IMR-90 (cell line): Measurements from ENCODE around the gene RPP40.

Experiments used
- CEBPB ChIP-seq: IDR thresholded peaks from 2 replicates; pipeline ENCODE4 v1.6.1; 2012; ENCODE audit warnings: low read depth, low read length, improper control_type of control experiment
- CHD1 ChIP-seq: IDR thresholded peaks from 2 replicates; pipeline ENCODE4 v1.6.1; 2012; ENCODE audit warnings: low read depth, low read length, improper control_type of control experiment
- MAFK ChIP-seq: IDR thresholded peaks from 2 replicates; pipeline ENCODE4 v1.6.1; 2012; ENCODE audit warnings: low read depth, low read length, improper control_type of control experiment
- MXI1 ChIP-seq: IDR thresholded peaks from 2 replicates; pipeline ENCODE4 v1.6.1; 2012; ENCODE audit warnings: low read depth, mild to moderate bottlenecking, low read length, moderate library complexity, borderline replicate concordance
- POLR2A ChIP-seq: IDR thresholded peaks from 2 replicates; pipeline ENCODE4 v1.6.1; 2012; ENCODE audit warnings: mild to moderate bottlenecking, low read depth, low read length
- RFX5 ChIP-seq: IDR thresholded peaks from 2 replicates; pipeline ENCODE4 v1.8.0; 2012; ENCODE audit warnings: low read depth, mild to moderate bottlenecking, low read length, moderate library complexity
- TF ChIP-seq, protein P1 (sequence below): conservative IDR thresholded peaks from 2 replicates; pipeline ENCODE4 v1.5.1; 2012; ENCODE audit warnings: mild to moderate bottlenecking, low read depth, low read length, improper control_type of control experiment
- TF ChIP-seq, protein P2 (sequence below): fragments of 150-350 bp; IDR thresholded peaks from 2 replicates; pipeline ENCODE4 v1.6.1; 2016; ENCODE audit warnings: low read depth, mild to moderate bottlenecking, low read length, moderate library complexity, borderline replicate concordance

DNA sequence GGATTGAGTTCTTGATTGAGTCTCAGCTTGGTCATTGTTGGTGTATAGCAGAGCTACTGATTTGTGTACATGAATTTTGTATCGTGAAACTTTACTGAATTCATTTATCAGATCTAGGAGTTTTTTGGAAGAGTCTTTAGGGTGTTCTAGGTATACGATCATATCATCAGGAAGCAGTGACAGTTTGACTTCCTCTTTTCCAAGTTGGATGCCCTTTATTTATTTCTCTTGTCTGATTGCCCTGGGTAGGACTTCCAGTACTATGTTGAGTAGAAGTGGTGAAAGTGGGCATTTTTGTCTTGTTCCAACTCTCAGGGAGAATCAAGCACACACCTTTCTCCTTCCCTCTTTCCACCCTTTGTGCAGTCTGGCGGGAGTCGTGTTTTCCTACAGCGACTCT lies 26.4 kb downstream of the RPP40 start:
- TF ChIP-seq, protein P1, sequence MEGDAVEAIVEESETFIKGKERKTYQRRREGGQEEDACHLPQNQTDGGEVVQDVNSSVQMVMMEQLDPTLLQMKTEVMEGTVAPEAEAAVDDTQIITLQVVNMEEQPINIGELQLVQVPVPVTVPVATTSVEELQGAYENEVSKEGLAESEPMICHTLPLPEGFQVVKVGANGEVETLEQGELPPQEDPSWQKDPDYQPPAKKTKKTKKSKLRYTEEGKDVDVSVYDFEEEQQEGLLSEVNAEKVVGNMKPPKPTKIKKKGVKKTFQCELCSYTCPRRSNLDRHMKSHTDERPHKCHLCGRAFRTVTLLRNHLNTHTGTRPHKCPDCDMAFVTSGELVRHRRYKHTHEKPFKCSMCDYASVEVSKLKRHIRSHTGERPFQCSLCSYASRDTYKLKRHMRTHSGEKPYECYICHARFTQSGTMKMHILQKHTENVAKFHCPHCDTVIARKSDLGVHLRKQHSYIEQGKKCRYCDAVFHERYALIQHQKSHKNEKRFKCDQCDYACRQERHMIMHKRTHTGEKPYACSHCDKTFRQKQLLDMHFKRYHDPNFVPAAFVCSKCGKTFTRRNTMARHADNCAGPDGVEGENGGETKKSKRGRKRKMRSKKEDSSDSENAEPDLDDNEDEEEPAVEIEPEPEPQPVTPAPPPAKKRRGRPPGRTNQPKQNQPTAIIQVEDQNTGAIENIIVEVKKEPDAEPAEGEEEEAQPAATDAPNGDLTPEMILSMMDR, result no peak
- TF ChIP-seq MAFK (no peak), CHD1 (no peak), CEBPB (no peak), MXI1 (no peak), POLR2A (no peak), RFX5 (no peak)
- TF ChIP-seq, protein P2, sequence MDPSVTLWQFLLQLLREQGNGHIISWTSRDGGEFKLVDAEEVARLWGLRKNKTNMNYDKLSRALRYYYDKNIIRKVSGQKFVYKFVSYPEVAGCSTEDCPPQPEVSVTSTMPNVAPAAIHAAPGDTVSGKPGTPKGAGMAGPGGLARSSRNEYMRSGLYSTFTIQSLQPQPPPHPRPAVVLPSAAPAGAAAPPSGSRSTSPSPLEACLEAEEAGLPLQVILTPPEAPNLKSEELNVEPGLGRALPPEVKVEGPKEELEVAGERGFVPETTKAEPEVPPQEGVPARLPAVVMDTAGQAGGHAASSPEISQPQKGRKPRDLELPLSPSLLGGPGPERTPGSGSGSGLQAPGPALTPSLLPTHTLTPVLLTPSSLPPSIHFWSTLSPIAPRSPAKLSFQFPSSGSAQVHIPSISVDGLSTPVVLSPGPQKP, result no peak
